WTC11 (cell line): ENCODE measurements around the gene GRN. TPM values are rescaled to one million over a fixed set of nuclear protein-coding genes. Genes with fewer than 3 reads are reported as not detected.

ENCODE experiments used
- ATAC-seq: fragments of 200-7000 bp; cut with Tn5 transposase; 2 replicates; pipeline ENCODE4 v1.10.0; 2021; ENCODE audit warnings: mild to moderate bottlenecking, moderate library complexity
- CTCF ChIA-PET: fragments of 300-600 bp; sonication (Branson Sonifier 250); formaldehyde crosslinking; loops from one replicate; lab custom pipeline; 2021; ENCODE audit warnings: antibody characterized with exemption; lab: Charles Lee
- POLR2A ChIA-PET: fragments of 350-600 bp; sonication (Branson Sonifier 250); formaldehyde crosslinking; loops from one replicate; lab custom pipeline; 2021; ENCODE audit warnings: antibody characterized with exemption; lab: Charles Lee
- DNase-seq: peaks from one replicate; pipeline ENCODE4 v3.0.0; 2021; ENCODE audit warnings: low spot score
- H3K27ac Mint-ChIP-seq: 2 replicates; pipeline ENCODE4 v1.8.0; 2021; ENCODE audit warnings: mixed read lengths
- H3K27me3 Mint-ChIP-seq: 2 replicates; pipeline ENCODE4 v1.8.0; 2021; ENCODE audit warnings: low read depth, mild to moderate bottlenecking, moderate library complexity, mixed read lengths
- H3K36me3 Mint-ChIP-seq: 2 replicates; pipeline ENCODE4 v1.8.0; 2021; ENCODE audit warnings: mixed read lengths
- H3K4me1 Mint-ChIP-seq: 2 replicates; pipeline ENCODE4 v1.8.0; 2022; ENCODE audit warnings: mixed read lengths
- H3K4me3 Mint-ChIP-seq: 2 replicates; pipeline ENCODE4 v1.8.0; 2021; ENCODE audit warnings: mild to moderate bottlenecking, moderate library complexity, mixed read lengths
- H3K9me3 Mint-ChIP-seq: 2 replicates; pipeline ENCODE4 v1.8.0; 2021; ENCODE audit warnings: mixed read lengths
- CREB1 ChIP-seq: sonication (generic); formaldehyde crosslinking; IDR thresholded peaks from 2 replicates; pipeline ENCODE4 v1.8.0; 2023; ENCODE audit warnings: mild to moderate bottlenecking, missing genetic modification reagents
- CREM ChIP-seq: sonication (generic); formaldehyde crosslinking; IDR thresholded peaks from 2 replicates; pipeline ENCODE4 v1.8.1; 2022; ENCODE audit warnings: mild to moderate bottlenecking, missing genetic modification reagents, moderate library complexity
- FOXP4 ChIP-seq: sonication (generic); formaldehyde crosslinking; IDR thresholded peaks from 2 replicates; pipeline ENCODE4 v1.8.0; 2022; ENCODE audit warnings: mild to moderate bottlenecking, missing genetic modification reagents
- HMGA2 ChIP-seq: fragments of 250-450 bp; sonication (Bioruptor Pico); IDR thresholded peaks from 2 replicates; pipeline ENCODE4 v1.4.0; 2021; ENCODE audit warnings: mild to moderate bottlenecking, moderate library complexity
- MYBL2 ChIP-seq: sonication (generic); formaldehyde crosslinking; IDR thresholded peaks from 2 replicates; pipeline ENCODE4 v1.8.1; 2023; ENCODE audit warnings: mild to moderate bottlenecking, moderate library complexity, missing genetic modification reagents
- NFE2L1 ChIP-seq: sonication (generic); formaldehyde crosslinking; IDR thresholded peaks from 2 replicates; pipeline ENCODE4 v1.8.1; 2023; ENCODE audit warnings: missing genetic modification reagents
- NR3C1 ChIP-seq: sonication (generic); formaldehyde crosslinking; conservative IDR thresholded peaks from 2 replicates; pipeline ENCODE4 v1.8.1; 2023; ENCODE audit warnings: low read depth, mild to moderate bottlenecking, missing genetic modification reagents
- RELA ChIP-seq: sonication (generic); formaldehyde crosslinking; IDR thresholded peaks from 2 replicates; pipeline ENCODE4 v1.8.1; 2022; ENCODE audit warnings: missing genetic modification reagents, mild to moderate bottlenecking, borderline replicate concordance
- SP1 ChIP-seq: sonication (generic); formaldehyde crosslinking; conservative IDR thresholded peaks from 2 replicates; pipeline ENCODE4 v1.8.1; 2022; ENCODE audit warnings: missing genetic modification reagents
- STAT6 ChIP-seq: sonication (generic); formaldehyde crosslinking; conservative IDR thresholded peaks from 2 replicates; pipeline ENCODE4 v1.8.1; 2023; ENCODE audit warnings: mild to moderate bottlenecking, low read depth, missing genetic modification reagents, moderate library complexity
- TEAD1 ChIP-seq: sonication (generic); formaldehyde crosslinking; IDR thresholded peaks from 2 replicates; pipeline ENCODE4 v1.8.0; 2022; ENCODE audit warnings: mild to moderate bottlenecking, missing genetic modification reagents
- TP53 ChIP-seq: sonication (generic); formaldehyde crosslinking; IDR thresholded peaks from 2 replicates; pipeline ENCODE4 v1.8.1; 2023; ENCODE audit warnings: mild to moderate bottlenecking, missing genetic modification reagents
- ZBTB21 ChIP-seq: sonication (generic); formaldehyde crosslinking; IDR thresholded peaks from 2 replicates; pipeline ENCODE4 v1.8.1; 2023; ENCODE audit warnings: mild to moderate bottlenecking, missing genetic modification reagents, borderline replicate concordance
- ZMAT4 ChIP-seq: fragments of 250-450 bp; sonication (Bioruptor Pico); IDR thresholded peaks from 2 replicates; pipeline ENCODE4 v1.9.0; 2021; ENCODE audit warnings: mild to moderate bottlenecking
- ZNF263 ChIP-seq: sonication (generic); formaldehyde crosslinking; IDR thresholded peaks from 2 replicates; pipeline ENCODE4 v1.8.1; 2022; ENCODE audit warnings: low read depth, mild to moderate bottlenecking, moderate library complexity, missing genetic modification reagents
- ZNF416 ChIP-seq: fragments of 250-450 bp; sonication (Bioruptor Pico); IDR thresholded peaks from 2 replicates; pipeline ENCODE4 v1.9.0; 2021; ENCODE audit warnings: mild to moderate bottlenecking, inconsistent platforms
- ZSCAN18 ChIP-seq: fragments of 250-450 bp; sonication (Bioruptor Pico); IDR thresholded peaks from 2 replicates; pipeline ENCODE4 v2.1.2; 2022; ENCODE audit warnings: mild to moderate bottlenecking, moderate library complexity
- total RNA-seq: library from RNA; stranded (reverse); gene quantifications from 3 replicates; pipeline ENCODE4 v1.2.3, GENCODE V29; 2021
- TF ChIP-seq, protein P1 (sequence below): fragments of 250-450 bp; sonication (Bioruptor Pico); IDR thresholded peaks from 2 replicates; pipeline ENCODE4 v1.9.0; 2021; ENCODE audit warnings: mild to moderate bottlenecking, borderline replicate concordance
- TF ChIP-seq, protein P2 (sequence below): sonication (generic); formaldehyde crosslinking; IDR thresholded peaks from 2 replicates; pipeline ENCODE4 v1.8.1; 2023; ENCODE audit warnings: mild to moderate bottlenecking, missing genetic modification reagents, moderate library complexity

GRN gene
- total RNA-seq, 1 experiment from 2014 or later, result 177 TPM

- TF ChIP-seq ZMAT4 (CRISPR knock-in tag), result no peak
- no peak for TF ChIP-seq TP53
- no peak for TF ChIP-seq NFE2L1 (CRISPR knock-in tag)
- TF ChIP-seq MYBL2 (CRISPR knock-in tag), result no peak
Observed at GRCh38 chr17:44320066-44320465, 25.0 kb upstream of the GRN start (continued).

GRCh38 chr17:44321246-44322120 lies 23.6 kb upstream of the GRN start:
- H3K36me3 Mint-ChIP-seq, result peaks cover 17% of the 10 kb centered on the region
- peaks cover 13% of the 10 kb centered on the region for H3K27me3 Mint-ChIP-seq
- H3K27ac Mint-ChIP-seq, result no peak overlapping the region
- TF ChIP-seq NR3C1 (CRISPR knock-in tag) (no peak), ZNF263 (no peak), ZBTB21 (CRISPR knock-in tag) (no peak), ZNF416 (CRISPR knock-in tag) (no peak), SP1 (CRISPR knock-in tag) (no peak), CREM (CRISPR knock-in tag) (no peak), STAT6 (no peak)
- TF ChIP-seq, protein P1, sequence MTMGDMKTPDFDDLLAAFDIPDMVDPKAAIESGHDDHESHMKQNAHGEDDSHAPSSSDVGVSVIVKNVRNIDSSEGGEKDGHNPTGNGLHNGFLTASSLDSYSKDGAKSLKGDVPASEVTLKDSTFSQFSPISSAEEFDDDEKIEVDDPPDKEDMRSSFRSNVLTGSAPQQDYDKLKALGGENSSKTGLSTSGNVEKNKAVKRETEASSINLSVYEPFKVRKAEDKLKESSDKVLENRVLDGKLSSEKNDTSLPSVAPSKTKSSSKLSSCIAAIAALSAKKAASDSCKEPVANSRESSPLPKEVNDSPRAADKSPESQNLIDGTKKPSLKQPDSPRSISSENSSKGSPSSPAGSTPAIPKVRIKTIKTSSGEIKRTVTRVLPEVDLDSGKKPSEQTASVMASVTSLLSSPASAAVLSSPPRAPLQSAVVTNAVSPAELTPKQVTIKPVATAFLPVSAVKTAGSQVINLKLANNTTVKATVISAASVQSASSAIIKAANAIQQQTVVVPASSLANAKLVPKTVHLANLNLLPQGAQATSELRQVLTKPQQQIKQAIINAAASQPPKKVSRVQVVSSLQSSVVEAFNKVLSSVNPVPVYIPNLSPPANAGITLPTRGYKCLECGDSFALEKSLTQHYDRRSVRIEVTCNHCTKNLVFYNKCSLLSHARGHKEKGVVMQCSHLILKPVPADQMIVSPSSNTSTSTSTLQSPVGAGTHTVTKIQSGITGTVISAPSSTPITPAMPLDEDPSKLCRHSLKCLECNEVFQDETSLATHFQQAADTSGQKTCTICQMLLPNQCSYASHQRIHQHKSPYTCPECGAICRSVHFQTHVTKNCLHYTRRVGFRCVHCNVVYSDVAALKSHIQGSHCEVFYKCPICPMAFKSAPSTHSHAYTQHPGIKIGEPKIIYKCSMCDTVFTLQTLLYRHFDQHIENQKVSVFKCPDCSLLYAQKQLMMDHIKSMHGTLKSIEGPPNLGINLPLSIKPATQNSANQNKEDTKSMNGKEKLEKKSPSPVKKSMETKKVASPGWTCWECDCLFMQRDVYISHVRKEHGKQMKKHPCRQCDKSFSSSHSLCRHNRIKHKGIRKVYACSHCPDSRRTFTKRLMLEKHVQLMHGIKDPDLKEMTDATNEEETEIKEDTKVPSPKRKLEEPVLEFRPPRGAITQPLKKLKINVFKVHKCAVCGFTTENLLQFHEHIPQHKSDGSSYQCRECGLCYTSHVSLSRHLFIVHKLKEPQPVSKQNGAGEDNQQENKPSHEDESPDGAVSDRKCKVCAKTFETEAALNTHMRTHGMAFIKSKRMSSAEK, result no peak
- TF ChIP-seq, protein P2, sequence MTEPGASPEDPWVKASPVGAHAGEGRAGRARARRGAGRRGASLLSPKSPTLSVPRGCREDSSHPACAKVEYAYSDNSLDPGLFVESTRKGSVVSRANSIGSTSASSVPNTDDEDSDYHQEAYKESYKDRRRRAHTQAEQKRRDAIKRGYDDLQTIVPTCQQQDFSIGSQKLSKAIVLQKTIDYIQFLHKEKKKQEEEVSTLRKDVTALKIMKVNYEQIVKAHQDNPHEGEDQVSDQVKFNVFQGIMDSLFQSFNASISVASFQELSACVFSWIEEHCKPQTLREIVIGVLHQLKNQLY (CRISPR knock-in tag), result no peak
- peaks cover 14% of the 10 kb centered on the region for H3K4me1 Mint-ChIP-seq
- no peak overlapping the region; the same call in 1 of the 2 replicates for H3K4me3 Mint-ChIP-seq
- ATAC-seq (no peak), DNase-seq (no peak)
- H3K9me3 Mint-ChIP-seq, result no peaks in the 10 kb centered on the region
- POLR2A ChIA-PET, result no interaction called here
- CTCF ChIA-PET, result interaction anchor here (0.9 to 2.5 kb wide), 4 partner anchors 10 to 111 kb away, joined by 3 to 10 read pairs (median 4); no protein-coding TSS in a partner anchor

- DNase-seq (no peak), ATAC-seq (no peak)
- ChIA-PET POLR2A (no interaction called here), CTCF (interaction anchor here (2.5 to 3.0 kb wide), 2 partner anchors 9 to 112 kb away, joined by 10 to 33 read pairs; no protein-coding TSS in a partner anchor)
- Mint-ChIP-seq H3K9me3 (no peaks in the 10 kb centered on the region), H3K36me3 (peaks cover 17% of the 10 kb centered on the region), H3K27ac (no peak overlapping the region), H3K27me3 (peaks cover 12% of the 10 kb centered on the region), H3K4me1 (peaks cover 17% of the 10 kb centered on the region), H3K4me3 (peak overlapping the region; percentile 39; the same call in 1 of the 2 replicates)
- no peak for TF ChIP-seq RELA (CRISPR knock-in tag)
- TF ChIP-seq TEAD1, result no peak
- TF ChIP-seq SP1 (CRISPR knock-in tag), result no peak
- TF ChIP-seq ZBTB21 (CRISPR knock-in tag), result no peak
- TF ChIP-seq HMGA2 (CRISPR knock-in tag), result no peak
- TF ChIP-seq FOXP4 (CRISPR knock-in tag), result no peak
- no peak for TF ChIP-seq CREB1 (CRISPR knock-in tag)
- TF ChIP-seq ZSCAN18 (CRISPR knock-in tag), result no peak
Observed at GRCh38 chr17:44322236-44322895, 22.7 kb upstream of the GRN start.
